Endothelial cell of umbilical vein (primary cell): Measurements from ENCODE around the gene ZCCHC4. TPM values are rescaled to one million over a fixed set of nuclear protein-coding genes. Genes with fewer than 3 reads are reported as not detected.
A peak's percentile ranks its signal among the peaks of the same experiment; 100 is the strongest.

ENCODE experiments used
- BruUV-seq: library from RNA; stranded (reverse); fragments of 400-500 nt; replicated peaks from 2 replicates; lab custom pipeline; 2021; lab: Mats Ljungman, UMichigan
- CTCF ChIA-PET: fragments of 300-600, 350-600 bp; sonication (Branson Sonifier 250); formaldehyde crosslinking; loops from one replicate; lab custom pipeline; 2021; ENCODE audit warnings: antibody characterized with exemption, inconsistent platforms; lab: Charles Lee
- POLR2A ChIA-PET: fragments of 300-600, 350-600 bp; sonication (Branson Sonifier 250); formaldehyde crosslinking; loops from one replicate; lab custom pipeline; 2021; ENCODE audit warnings: antibody characterized with exemption, inconsistent platforms; lab: Charles Lee
- DNase-seq: peaks from one replicate; pipeline ENCODE4 v3.0.0-alpha.2; 2011; ENCODE audit warnings: low read depth, low spot score
- FAIRE-seq: peaks from 2 replicates; lab custom pipeline; 2011; peaks lifted over from hg19 to GRCh38; lab: Jason Lieb, UNC
- H2AFZ ChIP-seq: 2 replicates; pipeline ENCODE4 v1.6.0; 2012; ENCODE audit warnings: low read depth, low read length, control low read depth, inconsistent platforms
- H3K27ac ChIP-seq: 2 replicates; pipeline ENCODE4 v1.5.1; 2011; ENCODE audit warnings: low read depth, mild to moderate bottlenecking, control low read depth, low read length, moderate library complexity; ENCODE audit not compliant: insufficient read depth
- H3K27me3 ChIP-seq, 2 experiments: 2 replicates each; pipeline versions ENCODE4 v1.6.0 to v1.6.1; 2011; ENCODE audit warnings: low read length in 2 of 2, mixed read lengths in 1 of 2; ENCODE audit not compliant: control insufficient read depth in 2 of 2, insufficient read depth in 2 of 2
- H3K36me3 ChIP-seq, 2 experiments: 2 replicates in 1 of 2; 3 replicates in 1 of 2; pipeline ENCODE4 v1.5.1; 2011; ENCODE audit warnings: low read length in 2 of 2, mild to moderate bottlenecking in 1 of 2, moderate library complexity in 1 of 2; ENCODE audit not compliant: control insufficient read depth in 2 of 2, insufficient read depth in 2 of 2; ENCODE audit errors: extremely low read depth in 1 of 2
- H3K4me1 ChIP-seq: 3 replicates; pipeline ENCODE4 v1.5.1; 2011; ENCODE audit warnings: mild to moderate bottlenecking, low read length; ENCODE audit not compliant: control insufficient read depth, insufficient read depth; ENCODE audit errors: extremely low read depth
- H3K4me2 ChIP-seq: 2 replicates; pipeline ENCODE4 v1.6.1; 2011; ENCODE audit warnings: low read length, control low read depth, mixed read lengths; ENCODE audit not compliant: insufficient read depth
- H3K4me3 ChIP-seq, 3 experiments: fragments of 200-600 bp in 1 of 3; sonication (generic), shearing (Covaris generic) in 1 of 3; replicated peaks in 1 of 3; 2 replicates each; pipeline ENCODE4 v1.5.1; 2011 to 2016; ENCODE audit warnings: control low read depth in 3 of 3, low read length in 3 of 3, mild to moderate bottlenecking in 2 of 3, inconsistent platforms in 1 of 3, low read depth in 1 of 3, moderate library complexity in 1 of 3; ENCODE audit not compliant: insufficient read depth in 1 of 3
- H3K79me2 ChIP-seq: 2 replicates; pipeline ENCODE4 v1.6.0; 2012; ENCODE audit warnings: low read length, inconsistent platforms; ENCODE audit not compliant: control insufficient read depth, insufficient read depth
- H3K9ac ChIP-seq: replicated peaks from 2 replicates; pipeline ENCODE3; 2011; ENCODE audit warnings: low read length, control low read depth; ENCODE audit not compliant: insufficient read depth; ENCODE audit errors: extremely low read depth
- H3K9me1 ChIP-seq: replicated peaks from 3 replicates; pipeline ENCODE4 v1.6.0; 2011; ENCODE audit warnings: mild to moderate bottlenecking, low read length; ENCODE audit not compliant: control insufficient read depth, insufficient read depth; ENCODE audit errors: extremely low read depth
- H3K9me3 ChIP-seq: replicated peaks from 2 replicates; pipeline ENCODE4 v1.5.1; 2012; ENCODE audit warnings: low read length, inconsistent platforms; ENCODE audit not compliant: control insufficient read depth, insufficient read depth
- H4K20me1 ChIP-seq: replicated peaks from 2 replicates; pipeline ENCODE3; 2011; ENCODE audit warnings: mild to moderate bottlenecking, low read length; ENCODE audit not compliant: control insufficient read depth, insufficient read depth; ENCODE audit errors: extremely low read depth
- FOS ChIP-seq: IDR thresholded peaks from 2 replicates; pipeline ENCODE4 v1.6.1; 2011; ENCODE audit warnings: mild to moderate bottlenecking, low read length, moderate library complexity, borderline replicate concordance; ENCODE audit not compliant: insufficient read depth
- GATA2 ChIP-seq: IDR thresholded peaks from 2 replicates; pipeline ENCODE4 v1.7.0; 2011; ENCODE audit warnings: low read depth, mild to moderate bottlenecking, moderate library complexity, mixed read lengths, low read length; ENCODE audit not compliant: insufficient read length, insufficient read depth
- JUN ChIP-seq: IDR thresholded peaks from 2 replicates; pipeline ENCODE4 v1.6.1; 2011; ENCODE audit warnings: borderline replicate concordance, low read depth; ENCODE audit not compliant: insufficient read length, insufficient read depth
- MAX ChIP-seq: IDR thresholded peaks from 2 replicates; pipeline ENCODE4 v1.6.1; 2011; ENCODE audit not compliant: insufficient read depth, insufficient read length
- MYC ChIP-seq: IDR thresholded peaks from one replicate; pipeline ENCODE4 v1.6.1; 2011; ENCODE audit warnings: mild to moderate bottlenecking, low read depth, low read length
- POLR2A ChIP-seq: IDR thresholded peaks from 2 replicates; pipeline ENCODE4 v1.6.1; 2012; ENCODE audit warnings: low read depth, mild to moderate bottlenecking, control low read depth, low read length
- POLR2AphosphoS5 ChIP-seq: IDR thresholded peaks from 2 replicates; pipeline ENCODE4 v1.6.1; 2012; ENCODE audit warnings: low read depth, mild to moderate bottlenecking, control low read depth, low read length, moderate library complexity; ENCODE audit not compliant: insufficient read depth
- dilution Hi-C: fragments of 300-500 bp; cut with MboI; formaldehyde crosslinking; loops from one replicate; pipeline ENCODE4 v1.15.0; 2019; ENCODE audit warnings: low sequenced_read_pairs; ENCODE audit not compliant: extremely low pct_ligation_motif_present
- intact Hi-C: fragments of 100-400 bp; cut with micrococcal nuclease; formaldehyde crosslinking; loops from one replicate; pipeline ENCODE4 v1.10.0; 2022
- polyA plus RNA-seq, 4 experiments: library from polyadenylated mRNA; depleted of rRNA in 3 of 4; stranded (reverse) in 3 of 4; unstranded in 1 of 4; fragments of >200 nt; gene quantifications; 2 replicates each; pipeline versions ENCODE4 v1.2.1 to v1.2.3, GENCODE V29; 2011 to 2012; ENCODE audit warnings: missing spikeins in 1 of 4
- total RNA-seq: library from RNA; stranded (reverse); gene quantifications from 2 replicates; pipeline ENCODE4 v1.2.3, GENCODE V29; 2021
- TF ChIP-seq, protein P1 (sequence below), 2 donors: IDR thresholded peaks; 1 replicate in 1 of 2; 2 replicates in 1 of 2; pipeline ENCODE4 v1.5.1; 2011; ENCODE audit warnings: low read length in 2 of 2, mild to moderate bottlenecking in 2 of 2, moderate library complexity in 2 of 2, control low read depth in 1 of 2, inconsistent platforms in 1 of 2, low read depth in 1 of 2; ENCODE audit not compliant: insufficient read depth in 1 of 2; ENCODE audit errors: extremely low read depth in 1 of 2

Gene ZCCHC4
- total and polyA plus RNA-seq, 2 donors (not counting 3 experiments of a cell fraction or from before 2014, with no cell fraction given) = 6.6 to 10.9 TPM

- intact Hi-C loops = no loop called here
- dilution Hi-C loops = no loop called here
- TF ChIP-seq FOS (no peak), POLR2A (no peak), GATA2 (no peak), JUN (no peak), POLR2AphosphoS5 (no peak), MAX (no peak), MYC (no peak)
- TF ChIP-seq, protein P1, sequence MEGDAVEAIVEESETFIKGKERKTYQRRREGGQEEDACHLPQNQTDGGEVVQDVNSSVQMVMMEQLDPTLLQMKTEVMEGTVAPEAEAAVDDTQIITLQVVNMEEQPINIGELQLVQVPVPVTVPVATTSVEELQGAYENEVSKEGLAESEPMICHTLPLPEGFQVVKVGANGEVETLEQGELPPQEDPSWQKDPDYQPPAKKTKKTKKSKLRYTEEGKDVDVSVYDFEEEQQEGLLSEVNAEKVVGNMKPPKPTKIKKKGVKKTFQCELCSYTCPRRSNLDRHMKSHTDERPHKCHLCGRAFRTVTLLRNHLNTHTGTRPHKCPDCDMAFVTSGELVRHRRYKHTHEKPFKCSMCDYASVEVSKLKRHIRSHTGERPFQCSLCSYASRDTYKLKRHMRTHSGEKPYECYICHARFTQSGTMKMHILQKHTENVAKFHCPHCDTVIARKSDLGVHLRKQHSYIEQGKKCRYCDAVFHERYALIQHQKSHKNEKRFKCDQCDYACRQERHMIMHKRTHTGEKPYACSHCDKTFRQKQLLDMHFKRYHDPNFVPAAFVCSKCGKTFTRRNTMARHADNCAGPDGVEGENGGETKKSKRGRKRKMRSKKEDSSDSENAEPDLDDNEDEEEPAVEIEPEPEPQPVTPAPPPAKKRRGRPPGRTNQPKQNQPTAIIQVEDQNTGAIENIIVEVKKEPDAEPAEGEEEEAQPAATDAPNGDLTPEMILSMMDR (IDR thresholded peaks at IDR 0.05; ENCODE audit: extremely low read depth in 1 of 2, insufficient read depth in 1 of 2, low read depth in 1 of 2, low read length in 2 of 2) = no peak
- Histone ChIP-seq H3K27me3 (no peaks in the 10 kb centered on the region), H3K4me3 (no peak overlapping the region), H3K36me3 (peaks cover 2% of the 10 kb centered on the region in 2 experiments), H3K4me1 (no peaks in the 10 kb centered on the region), H2AFZ (no peak overlapping the region), H3K4me2 (no peak overlapping the region), H3K79me2 (no peaks in the 10 kb centered on the region), H3K9ac (no peak overlapping the region), H4K20me1 (no peaks in the 10 kb centered on the region), H3K9me3 (no peaks in the 10 kb centered on the region), H3K27ac (no peak overlapping the region), H3K9me1 (no peaks in the 10 kb centered on the region)
- DNase-seq = no peak
- ChIA-PET CTCF (interaction anchor here (1.4 to 2.2 kb wide), 3 partner anchors 9 to 46 kb away, joined by 3 to 9 read pairs (median 6); partner anchors contain the start of gene ZCCHC4), POLR2A (no interaction called here)
- peak; percentile 33 for FAIRE-seq
- no TSS peak for BruUV-seq
These were observed 8.2 kb downstream of the ZCCHC4 start for GRCh38 chr4:25320773-25321172.
